GM23338 (cell line): ENCODE data around the gene ANKRD44. TPM values are rescaled to one million over a fixed set of nuclear protein-coding genes. Genes with fewer than 3 reads are reported as not detected.

Experiments used
- ATAC-seq: fragments of 200-7000 bp; cut with Tn5 transposase; 3 replicates; pipeline ENCODE4 v1.9.1; 2020
- DNase-seq: peaks from one replicate; pipeline ENCODE4 v3.0.0-alpha.2; 2015; ENCODE audit warnings: low spot score
- H2AFZ ChIP-seq: fragments of 200-600 bp; sonication (generic); 2 replicates; pipeline ENCODE4 v1.8.0; 2016; ENCODE audit warnings: antibody characterized with exemption, mild to moderate bottlenecking, moderate library complexity
- H3F3A ChIP-seq: fragments of 200-600 bp; sonication (generic); replicated peaks from 2 replicates; pipeline ENCODE4 v1.8.0; 2017; ENCODE audit warnings: antibody characterized with exemption, mixed run types, low read depth
- H3K27ac ChIP-seq: fragments of 200-600 bp; sonication (generic); 2 replicates; pipeline ENCODE4 v1.6.1; 2016; ENCODE audit warnings: low read depth
- H3K27me3 ChIP-seq: fragments of 200-600 bp; sonication (generic); 2 replicates; pipeline ENCODE4 v1.8.0; 2016; ENCODE audit warnings: mild to moderate bottlenecking, mixed run types, moderate library complexity; ENCODE audit not compliant: insufficient read depth
- H3K36me3 ChIP-seq: fragments of 200-600 bp; sonication (generic); 2 replicates; pipeline ENCODE4 v1.8.0; 2016; ENCODE audit warnings: mild to moderate bottlenecking; ENCODE audit not compliant: insufficient read depth
- H3K4me1 ChIP-seq: fragments of 200-600 bp; sonication (generic); 2 replicates; pipeline ENCODE4 v1.8.0; 2016; ENCODE audit warnings: mild to moderate bottlenecking, moderate library complexity; ENCODE audit not compliant: insufficient read depth
- H3K4me2 ChIP-seq: fragments of 200-600 bp; sonication (generic); 2 replicates; pipeline ENCODE4 v1.7.1; 2017; ENCODE audit warnings: mixed run types
- H3K4me3 ChIP-seq: fragments of 200-600 bp; sonication (generic); 2 replicates; pipeline ENCODE4 v1.6.1; 2016; ENCODE audit warnings: mixed run types
- H3K79me2 ChIP-seq: fragments of 200-600 bp; sonication (generic); replicated peaks from 2 replicates; pipeline ENCODE4 v1.8.0; 2017; ENCODE audit warnings: mild to moderate bottlenecking; ENCODE audit not compliant: insufficient read depth
- H3K9me2 ChIP-seq: fragments of 200-600 bp; sonication (generic); 2 replicates; pipeline ENCODE4 v1.8.0; 2017; ENCODE audit not compliant: insufficient read depth
- H4K20me1 ChIP-seq: fragments of 200-600 bp; sonication (generic); replicated peaks from 2 replicates; pipeline ENCODE4 v1.8.0; 2017; ENCODE audit warnings: mild to moderate bottlenecking; ENCODE audit not compliant: insufficient read depth
- H3K27ac Mint-ChIP-seq: 2 replicates; pipeline ENCODE4 v1.8.0; 2020; ENCODE audit warnings: inconsistent platforms, mild to moderate bottlenecking, moderate library complexity, mixed read lengths
- H3K27me3 Mint-ChIP-seq: 3 replicates; pipeline ENCODE4 v1.8.0; 2022; ENCODE audit warnings: low read depth, mild to moderate bottlenecking, moderate library complexity, mixed read lengths, inconsistent platforms; ENCODE audit not compliant: insufficient read depth, poor library complexity
- H3K36me3 Mint-ChIP-seq: 3 replicates; pipeline ENCODE4 v1.8.0; 2021; ENCODE audit warnings: low read depth, mild to moderate bottlenecking, inconsistent platforms, moderate library complexity, mixed read lengths
- H3K4me1 Mint-ChIP-seq: 3 replicates; pipeline ENCODE4 v1.8.0; 2020; ENCODE audit warnings: mild to moderate bottlenecking, inconsistent platforms, mixed read lengths
- H3K4me3 Mint-ChIP-seq: 3 replicates; pipeline ENCODE4 v1.8.0; 2021; ENCODE audit warnings: moderate library complexity, mild to moderate bottlenecking, inconsistent platforms, mixed read lengths
- H3K9me3 Mint-ChIP-seq: 3 replicates; pipeline ENCODE4 v1.8.0; 2020; ENCODE audit warnings: moderate library complexity, mild to moderate bottlenecking, inconsistent platforms, mixed read lengths
- ETS1 ChIP-seq: IDR thresholded peaks from 2 replicates; pipeline ENCODE4 v1.6.1; 2016; ENCODE audit warnings: antibody characterized with exemption
- EZH2phosphoT487 ChIP-seq: fragments of 200-600 bp; sonication (generic); IDR thresholded peaks from one replicate; pipeline ENCODE4 v1.8.1; 2018; ENCODE audit warnings: antibody characterized with exemption; ENCODE audit not compliant: unreplicated experiment
- JUNB ChIP-seq: IDR thresholded peaks from one replicate; pipeline ENCODE4 v1.6.1; 2016; ENCODE audit warnings: antibody characterized with exemption; ENCODE audit not compliant: unreplicated experiment
- NANOG ChIP-seq: IDR thresholded peaks from 2 replicates; pipeline ENCODE4 v1.6.1; 2016; ENCODE audit warnings: antibody characterized with exemption, borderline replicate concordance
- REST ChIP-seq: IDR thresholded peaks from one replicate; pipeline ENCODE4 v1.6.1; 2018; ENCODE audit warnings: antibody characterized with exemption; ENCODE audit not compliant: unreplicated experiment
- ZNF114 ChIP-seq: fragments of 250-450 bp; sonication (Bioruptor Pico); IDR thresholded peaks from 2 replicates; pipeline ENCODE4 v1.5.0; 2020; ENCODE audit warnings: mild to moderate bottlenecking, moderate library complexity
- ZNF331 ChIP-seq: fragments of 250-450 bp; sonication (Bioruptor Pico); IDR thresholded peaks from 2 replicates; pipeline ENCODE4 v1.5.0; 2020; ENCODE audit warnings: low read depth, mild to moderate bottlenecking, moderate library complexity
- ZNF462 ChIP-seq: fragments of 250-450 bp; sonication (Bioruptor Pico); IDR thresholded peaks from 2 replicates; pipeline ENCODE4 v1.5.0; 2020; ENCODE audit warnings: mild to moderate bottlenecking, moderate library complexity
- polyA plus RNA-seq: library from polyadenylated mRNA; unstranded; fragments of >200 nt; fragmentation: Nextera tagmentation; extraction: Ambion mirVana; gene quantifications from 2 replicates; pipeline ENCODE4 v1.2.1, GENCODE V29; 2016
- total RNA-seq: library from RNA; depleted of rRNA; stranded (reverse); fragments of >200 nt; shearing (Covaris generic); gene quantifications from 2 replicates; pipeline ENCODE4 v1.2.3, GENCODE V29; 2014
- TF ChIP-seq, protein P1 (sequence below), 2 experiments: fragments of 200-600 bp in 1 of 2; sonication (generic) in 1 of 2; conservative IDR thresholded peaks; 2 replicates each; pipeline versions ENCODE4 v1.5.1 to v1.6.1; 2016 to 2017; ENCODE audit warnings: antibody characterized with exemption in 2 of 2, low read depth in 2 of 2, mild to moderate bottlenecking in 2 of 2, moderate library complexity in 1 of 2

The ANKRD44 gene
- total and polyA plus RNA-seq, 2 experiments from 2014 or later, result 0.44 to 0.56 TPM

- no peaks in the 10 kb centered on the region for H3F3A ChIP-seq
- H3K79me2 ChIP-seq, result no peaks in the 10 kb centered on the region
- no peaks in the 10 kb centered on the region for H3K36me3 Mint-ChIP-seq
- no peaks in the 10 kb centered on the region for H3K4me1 ChIP-seq
- no peaks in the 10 kb centered on the region for H4K20me1 ChIP-seq
- peaks cover 6% of the 10 kb centered on the region; the same call in 2 of the 3 replicates for H3K4me1 Mint-ChIP-seq
- H3K27ac Mint-ChIP-seq, result no peak overlapping the region
- no peak overlapping the region for H3K4me3 Mint-ChIP-seq
- DNase-seq (no peak), ATAC-seq (no peak)
- no peak overlapping the region for H3K4me2 ChIP-seq
- H3K27ac ChIP-seq, result no peak overlapping the region
- no peaks in the 10 kb centered on the region for H3K27me3 ChIP-seq
- H2AFZ ChIP-seq, result no peak overlapping the region
- no peak overlapping the region for H3K4me3 ChIP-seq
- H3K9me3 Mint-ChIP-seq, result no peaks in the 10 kb centered on the region
- TF ChIP-seq NANOG (no peak), JUNB (no peak), ZNF462 (CRISPR knock-in tag) (no peak), ZNF331 (CRISPR knock-in tag) (no peak), ZNF114 (CRISPR knock-in tag) (no peak), REST (no peak), ETS1 (no peak), EZH2phosphoT487 (no peak)
- TF ChIP-seq, protein P1, sequence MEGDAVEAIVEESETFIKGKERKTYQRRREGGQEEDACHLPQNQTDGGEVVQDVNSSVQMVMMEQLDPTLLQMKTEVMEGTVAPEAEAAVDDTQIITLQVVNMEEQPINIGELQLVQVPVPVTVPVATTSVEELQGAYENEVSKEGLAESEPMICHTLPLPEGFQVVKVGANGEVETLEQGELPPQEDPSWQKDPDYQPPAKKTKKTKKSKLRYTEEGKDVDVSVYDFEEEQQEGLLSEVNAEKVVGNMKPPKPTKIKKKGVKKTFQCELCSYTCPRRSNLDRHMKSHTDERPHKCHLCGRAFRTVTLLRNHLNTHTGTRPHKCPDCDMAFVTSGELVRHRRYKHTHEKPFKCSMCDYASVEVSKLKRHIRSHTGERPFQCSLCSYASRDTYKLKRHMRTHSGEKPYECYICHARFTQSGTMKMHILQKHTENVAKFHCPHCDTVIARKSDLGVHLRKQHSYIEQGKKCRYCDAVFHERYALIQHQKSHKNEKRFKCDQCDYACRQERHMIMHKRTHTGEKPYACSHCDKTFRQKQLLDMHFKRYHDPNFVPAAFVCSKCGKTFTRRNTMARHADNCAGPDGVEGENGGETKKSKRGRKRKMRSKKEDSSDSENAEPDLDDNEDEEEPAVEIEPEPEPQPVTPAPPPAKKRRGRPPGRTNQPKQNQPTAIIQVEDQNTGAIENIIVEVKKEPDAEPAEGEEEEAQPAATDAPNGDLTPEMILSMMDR (conservative IDR thresholded peaks at IDR 0.05; ENCODE audit: low read depth in 2 of 2), result no peak
- H3K27me3 Mint-ChIP-seq, result no peaks in the 10 kb centered on the region
- H3K36me3 ChIP-seq, result no peaks in the 10 kb centered on the region
- H3K9me2 ChIP-seq, result no peaks in the 10 kb centered on the region; the same call in 1 of the 2 replicates
These were observed 43.6 kb upstream of the ANKRD44 start for GRCh38 chr2:197354169-197354558.
